Nucleus accumbens (tissue), 56 donors: Measurements from ENCODE around the gene OR5AU1.
"Not testable (repeated sequence)": the region's sequence is repeated elsewhere in the genome, so short reads cannot be mapped to it uniquely, and the experiment has no call there.

Experiments
- DNase-seq, 56 donors: peaks; one replicate each; lab custom pipeline; 2025; lab: John Stamatoyannopoulos, UW

The OR5AU1 gene

DNA sequence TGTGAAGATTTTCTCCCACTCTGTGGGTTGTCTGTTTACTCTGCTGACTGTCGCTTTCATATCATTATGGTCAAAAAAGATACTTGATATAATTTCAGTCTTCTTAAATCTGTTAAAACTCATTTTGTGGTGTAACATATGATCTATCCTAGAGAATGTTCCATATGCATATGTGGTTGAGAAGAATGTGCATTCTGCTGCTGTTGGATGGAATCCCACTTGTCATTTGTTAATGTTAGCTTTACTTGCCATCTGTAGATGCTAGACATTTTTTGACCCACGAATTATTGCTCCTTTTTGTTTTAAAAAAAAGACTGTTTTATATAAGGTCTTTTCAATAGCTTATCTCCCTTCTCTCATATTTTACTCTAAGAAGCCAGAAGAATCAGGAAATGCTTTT lies 26.3 kb upstream of the OR5AU1 start:
- DNase-seq = no peak

DNA sequence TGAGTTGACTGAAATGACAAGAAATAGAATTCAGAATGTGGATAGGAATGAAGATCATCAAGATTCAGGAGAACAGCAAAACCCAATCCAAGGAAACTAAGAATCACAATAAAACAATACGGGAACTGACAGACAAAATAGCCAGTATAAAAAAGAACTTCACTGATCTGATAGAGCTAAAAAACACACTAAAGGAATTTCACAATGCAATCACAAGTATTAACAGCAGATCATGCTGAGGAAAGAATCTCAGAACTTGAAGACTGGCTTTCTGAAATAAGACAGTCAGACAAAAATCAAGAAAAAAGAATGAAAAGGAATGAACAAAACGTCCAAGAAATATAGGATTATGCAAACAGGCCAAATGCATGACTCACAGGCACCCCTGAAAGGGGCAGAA lies 15.3 kb upstream of the OR5AU1 start:
- no peak for DNase-seq

DNA sequence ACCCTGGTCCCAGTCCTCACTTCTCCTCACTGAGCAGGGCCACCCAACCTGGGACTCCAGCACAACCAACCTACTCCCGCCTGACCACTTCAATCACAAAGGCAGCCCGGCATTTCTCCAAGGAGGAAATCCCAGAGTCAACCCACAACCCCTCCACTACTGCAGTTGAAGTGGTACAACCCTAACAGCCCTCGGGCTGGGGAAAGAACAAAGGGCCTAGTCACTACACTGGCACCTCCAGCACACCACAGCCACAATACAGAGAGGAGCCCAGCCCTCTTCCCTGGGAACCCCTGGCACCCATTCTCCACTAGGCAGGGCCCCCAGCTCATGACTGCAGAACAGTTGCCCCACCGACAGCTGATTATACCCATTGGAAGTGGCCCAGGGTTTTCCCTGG lies 13.7 kb upstream of the OR5AU1 start:
- DNase-seq = no peak

DNA sequence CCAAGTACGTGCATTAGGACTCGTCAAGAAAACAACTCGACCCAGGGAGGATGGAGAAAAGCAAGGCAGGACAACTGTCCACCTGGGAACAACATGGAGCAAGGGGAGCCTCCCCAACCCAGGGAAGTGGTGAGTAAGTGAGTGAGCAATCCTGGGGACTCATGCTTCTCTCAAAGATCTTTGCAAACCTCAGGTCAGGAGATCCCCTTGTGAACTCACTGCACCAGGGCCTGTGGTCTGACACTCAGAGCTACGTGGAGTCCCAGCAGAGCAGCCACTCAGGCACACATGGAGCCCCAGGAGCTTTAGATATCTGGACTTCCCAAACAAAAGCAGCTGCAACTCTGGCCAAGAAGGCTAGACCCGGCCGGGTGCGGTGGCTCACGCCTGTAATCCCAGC lies 12.2 kb upstream of the OR5AU1 start:
- no peak for DNase-seq

- not testable (repeated sequence) for DNase-seq
Measured at GRCh38 chr14:21165670-21166069, 9.8 kb upstream of the OR5AU1 start.

GRCh38 chr14:21165002-21165605 lies 9.2 kb upstream of the OR5AU1 start:
- DNase-seq = not testable (repeated sequence)

- DNase-seq = no peak
Measured at GRCh38 chr14:21163871-21164291, 8.0 kb upstream of the OR5AU1 start.

DNA sequence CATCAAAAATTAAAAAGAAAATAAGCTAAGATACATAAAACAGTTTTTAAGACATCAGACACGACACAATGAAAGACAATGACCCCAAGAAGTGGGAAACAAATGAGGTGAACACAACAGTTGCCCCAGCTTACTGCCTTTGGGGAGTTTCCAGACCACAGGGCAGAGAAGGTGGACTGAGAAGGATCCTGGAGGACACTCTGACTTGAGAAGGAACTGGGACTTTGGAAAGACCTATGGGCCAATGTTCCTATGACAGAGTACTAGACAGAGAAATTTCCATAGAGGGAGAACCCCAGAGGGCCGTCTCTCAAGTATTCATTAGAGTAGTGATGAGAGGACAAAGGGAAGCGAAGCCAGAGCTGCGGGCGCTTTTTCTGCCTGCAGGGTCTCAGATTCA lies 6.2 kb upstream of the OR5AU1 start:
- DNase-seq = no peak

DNA sequence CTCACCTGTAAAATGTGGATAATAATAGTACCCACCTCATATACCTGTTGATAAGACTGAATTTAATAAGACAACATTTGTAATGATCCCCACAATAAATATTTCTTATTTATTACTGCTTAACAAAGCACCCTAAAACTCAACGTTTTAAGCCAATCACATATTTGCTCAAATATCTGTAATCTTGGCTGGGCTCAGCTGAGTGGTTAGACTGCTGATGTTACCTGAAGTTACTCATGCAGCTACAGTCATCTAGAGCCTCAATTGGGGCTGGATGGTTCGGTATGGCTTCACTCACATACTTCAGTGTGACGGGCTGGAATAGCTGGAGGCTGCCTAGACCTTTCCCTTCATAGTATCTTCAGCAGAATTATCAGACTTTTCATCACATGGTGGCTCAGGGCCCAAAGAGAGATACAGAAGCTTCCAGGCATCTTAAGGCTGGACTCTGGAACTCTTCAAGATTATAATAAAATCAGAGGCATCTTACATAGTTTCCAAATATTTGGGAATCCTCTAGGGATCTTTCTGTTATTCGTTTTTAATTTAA lies 4.3 kb upstream of the OR5AU1 start:
- no peak for DNase-seq

GRCh38 chr14:21158175-21158574 lies 2.3 kb upstream of the OR5AU1 start:
- not testable (repeated sequence) for DNase-seq

GRCh38 chr14:21149641-21150367 lies 6.1 kb downstream of the OR5AU1 start:
- no peak for DNase-seq

GRCh38 chr14:21145437-21145836 lies 10.4 kb downstream of the OR5AU1 start:
- no peak for DNase-seq

DNA sequence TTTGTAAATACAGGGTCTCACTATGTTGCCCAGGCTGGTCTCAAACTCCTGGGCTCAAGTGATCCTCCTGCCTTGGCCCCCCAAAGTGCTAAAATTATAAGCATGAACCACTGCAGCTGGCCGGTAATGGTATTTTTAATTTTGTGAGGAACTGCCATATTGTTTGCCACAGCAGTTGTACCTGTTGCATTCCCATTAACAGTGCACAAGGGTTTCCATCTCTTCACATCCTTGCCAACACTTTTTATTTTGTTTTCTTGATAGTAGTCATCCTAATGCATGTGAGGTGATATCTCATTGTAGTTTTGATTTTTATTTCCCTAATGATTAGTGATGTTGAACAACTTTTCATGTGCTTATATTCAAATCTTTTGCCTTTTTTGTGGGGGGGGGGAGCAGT lies 13.5 kb downstream of the OR5AU1 start:
- no peak for DNase-seq

DNA sequence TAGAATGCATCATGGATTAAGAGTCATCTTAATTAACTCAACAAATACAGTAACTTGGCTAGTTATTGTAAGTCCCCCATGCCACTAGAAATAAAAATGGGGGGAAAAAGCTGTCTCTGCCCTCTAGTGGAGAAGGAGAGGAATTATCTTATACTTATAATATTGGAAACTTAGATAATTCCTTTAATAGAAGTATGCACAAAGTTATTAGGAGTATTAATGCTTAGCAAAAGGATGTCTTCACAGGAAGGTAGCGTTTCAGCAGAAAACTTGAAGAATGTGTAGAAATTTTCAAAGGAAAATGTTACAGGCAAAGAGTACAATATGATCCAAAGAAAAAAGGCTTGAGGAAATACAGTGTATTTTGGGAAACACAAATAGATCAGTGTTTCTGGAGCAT lies 19.8 kb downstream of the OR5AU1 start:
- no peak for DNase-seq

DNA sequence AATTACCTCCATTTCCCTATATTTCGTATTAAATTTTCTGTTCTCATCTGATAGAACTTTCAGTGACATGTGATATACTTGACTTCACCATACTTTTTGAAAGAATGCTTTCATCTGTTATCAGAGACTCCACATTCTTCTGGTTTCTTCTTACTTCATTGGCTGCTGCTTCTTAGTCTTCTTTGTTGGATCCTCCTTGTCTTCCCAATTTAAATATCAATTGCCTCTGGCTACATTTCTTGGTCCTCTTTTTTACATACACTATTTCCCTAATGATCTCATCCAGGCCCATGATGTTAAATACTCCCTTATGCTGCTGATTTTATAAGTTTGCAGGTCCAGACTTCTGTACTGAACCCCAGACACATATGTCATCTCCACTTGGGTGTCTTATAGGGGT lies 22.0 kb downstream of the OR5AU1 start:
- DNase-seq = no peak

- DNase-seq = no peak
Measured at GRCh38 chr14:21123429-21123828, 32.4 kb downstream of the OR5AU1 start.

DNA sequence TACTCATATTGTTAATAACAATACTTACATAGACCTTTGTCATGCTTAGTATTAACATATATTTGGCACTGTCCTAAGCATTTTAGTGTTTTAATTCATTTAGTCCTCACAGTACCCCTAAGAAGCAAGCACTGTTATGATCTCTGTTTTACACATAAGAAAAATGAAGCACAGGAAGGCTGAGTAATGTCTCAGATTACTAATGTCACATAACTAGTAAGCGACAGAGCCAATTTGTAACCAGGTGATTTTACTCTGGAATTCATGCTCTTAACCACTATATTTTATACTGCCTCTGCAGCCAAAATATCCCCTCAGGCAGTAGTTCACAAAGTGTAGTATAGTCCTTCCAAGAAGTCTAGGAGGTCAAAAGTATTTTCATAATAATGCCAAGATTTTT lies 34.7 kb downstream of the OR5AU1 start:
- no peak for DNase-seq

GRCh38 chr14:21120686-21121085 lies 35.2 kb downstream of the OR5AU1 start:
- DNase-seq = no peak

GRCh38 chr14:21118933-21119332 lies 36.9 kb downstream of the OR5AU1 start:
- DNase-seq = no peak

- DNase-seq = no peak
Measured at GRCh38 chr14:21113369-21113768, 42.5 kb downstream of the OR5AU1 start.

- DNase-seq = no peak
Measured at GRCh38 chr14:21112255-21112654, 43.6 kb downstream of the OR5AU1 start.
